GM12892 (cell line): Measurements from ENCODE around the gene SCAMP4.

Experiments used
- POLR2A ChIP-seq: IDR thresholded peaks from 2 replicates; pipeline ENCODE4 v1.6.1; 2011; ENCODE audit warnings: low read depth, low read length, control low read depth
- POLR2AphosphoS5 ChIP-seq: IDR thresholded peaks from 2 replicates; pipeline ENCODE4 v1.6.1; 2011; ENCODE audit warnings: low read depth, low read length, control low read depth
- TAF1 ChIP-seq: IDR thresholded peaks from 2 replicates; pipeline ENCODE4 v1.6.1; 2011; ENCODE audit warnings: low read depth, mild to moderate bottlenecking, control low read depth, low read length, borderline replicate concordance

GRCh38 chr19:1947651-1948209 lies 42.5 kb downstream of the SCAMP4 start:
- TF ChIP-seq POLR2A (no peak), POLR2AphosphoS5 (no peak), TAF1 (no peak)
